Heart left ventricle (tissue), 13 donors: ENCODE results near the gene STPG4.

Experiments
- CTCF ChIP-seq, 12 donors: fragments of 200-600 bp; sonication (generic) in 4 of 12; IDR thresholded peaks; one replicate each; pipeline versions ENCODE4 v1.5.0 to v1.8.0; 2018 to 2022; ENCODE audit warnings: antibody characterized with exemption in 12 of 12, mild to moderate bottlenecking in 5 of 12
- POLR2A ChIP-seq, 2 donors: fragments of 450-650 bp; IDR thresholded peaks; one replicate each; pipeline ENCODE4 v1.6.1; 2017; ENCODE audit warnings: antibody characterized with exemption in 2 of 2, mild to moderate bottlenecking in 2 of 2, moderate library complexity in 2 of 2
- donor health status: ischemic (EF 13 %, LVEDD 7.1; RV severe dilation, severe dysfunction).
- donor health status: DM: no; HTN: yes; CAD: no.
- donor health status: DM: no; HTN: no; CAD: no.
- donor health status: ischemic (EF 25% LVEDD 6.9; RV normal size, moderate dysfunction).
- donor health status: ischemic (EF 25% LVEDD 5.7; RV mildly dilated, moderate dysfunction).
- donor health status: ischemic (EF 35%, LVEDD 5.7; RV mildly dilated, moderate dysfunction).
- donor health status: nonischemic (EF 11% LVEDD 7.7; RV severe dilation, severe dysfunction).
- donor health status: DM: yes; HTN: yes; CAD: no.
- donor health status: PGD.
- donor health status: ischemic (EF 29% LVEDD 5.4; RV normal size, mild dysfunction).
- donor health status: nonischemic (EF 23%, LVEDD 6.1; RV moderate dilation, normal function).

- TF ChIP-seq CTCF (IDR thresholded peaks at IDR 0.05): no peak
- TF ChIP-seq POLR2A (IDR thresholded peaks at IDR 0.05): no peak
Measured at GRCh38 chr2:47203995-47204394, 48.9 kb upstream of the STPG4 start.
